Measurements from ENCODE around the gene LRRC32.

The LRRC32 gene

DNA sequence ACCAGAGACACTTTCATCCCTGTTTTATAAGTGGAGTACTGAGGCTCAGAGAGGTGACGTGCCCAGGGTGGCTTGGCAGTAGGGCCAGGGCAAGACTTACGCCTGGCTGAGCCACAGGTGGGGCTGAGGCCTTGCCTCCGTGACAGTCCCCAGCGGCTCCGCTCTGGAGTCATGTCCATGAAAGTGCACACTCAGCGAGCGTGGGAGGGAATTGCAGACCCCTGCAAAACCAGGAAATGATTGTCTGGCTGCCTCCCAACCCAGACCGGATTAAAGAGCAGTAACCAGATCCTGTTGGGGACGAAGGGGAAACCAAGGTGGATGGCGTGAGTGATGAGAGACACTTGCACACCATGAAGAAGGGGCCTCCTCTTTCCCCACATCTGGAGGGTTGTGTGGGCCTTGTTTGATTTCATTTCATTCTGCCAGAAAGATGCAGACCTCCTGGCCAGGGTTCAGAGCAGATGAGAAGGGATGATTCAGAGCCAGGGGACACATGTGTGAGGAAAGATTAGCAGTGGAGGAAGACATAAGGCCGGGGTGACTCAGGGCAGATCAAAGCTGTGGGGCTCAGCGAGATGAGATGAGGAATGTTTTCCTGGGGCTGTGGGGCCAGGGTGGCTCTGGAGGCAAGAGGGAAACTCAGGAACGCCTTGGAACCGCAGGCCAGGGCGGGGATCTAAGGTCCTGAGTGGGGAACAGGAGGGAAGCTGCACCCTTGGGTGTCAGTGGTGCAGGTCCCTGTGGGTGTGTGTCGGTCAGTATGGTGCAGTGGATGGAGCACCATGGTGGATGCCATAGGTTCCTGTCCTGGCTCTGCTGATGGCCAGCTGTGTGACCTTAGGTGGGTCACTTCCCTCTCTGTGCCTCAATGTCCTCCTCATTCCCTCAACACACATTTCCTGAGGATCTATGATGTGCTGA, 29.9 kb upstream of the LRRC32 start:
- intact Hi-C loops (cut with DNase I), result no loop called here
- DNase-seq, result peak in 3 of 10 donors; percentile 55 to 70 (median 60)

DNA sequence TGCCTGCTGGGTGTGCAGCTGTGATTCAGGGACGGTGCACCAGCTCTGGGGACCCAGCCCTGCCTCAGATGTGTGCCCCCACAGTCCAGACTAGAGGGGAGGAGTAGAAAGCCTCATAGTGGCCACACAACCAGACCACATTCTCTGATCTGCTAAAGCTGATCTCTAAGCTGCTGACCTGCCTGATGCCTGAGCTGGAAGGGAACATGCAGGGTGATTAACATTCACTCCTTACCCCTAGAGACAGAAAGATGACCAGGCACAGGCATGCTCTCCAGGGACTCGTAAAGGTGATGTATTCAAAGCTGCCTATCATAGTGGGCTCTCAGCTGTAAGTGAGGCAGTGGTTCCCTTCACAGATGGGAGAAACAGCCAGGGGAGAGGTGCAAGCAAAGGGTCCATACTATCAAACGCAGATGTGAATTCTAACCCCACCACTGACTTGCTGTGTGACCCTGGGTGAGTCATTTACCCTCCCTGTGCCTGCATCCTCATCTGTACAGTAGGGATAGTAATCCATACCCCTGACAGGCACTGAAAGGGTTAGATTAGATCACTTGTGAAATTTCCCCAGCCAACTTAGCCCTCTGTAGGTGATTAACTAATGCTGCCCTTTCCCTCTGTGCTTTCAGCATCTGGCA, 29.0 kb upstream of the LRRC32 start:
- DNase-seq, result no peak
- intact Hi-C loops (cut with DNase I), result no loop called here

DNA sequence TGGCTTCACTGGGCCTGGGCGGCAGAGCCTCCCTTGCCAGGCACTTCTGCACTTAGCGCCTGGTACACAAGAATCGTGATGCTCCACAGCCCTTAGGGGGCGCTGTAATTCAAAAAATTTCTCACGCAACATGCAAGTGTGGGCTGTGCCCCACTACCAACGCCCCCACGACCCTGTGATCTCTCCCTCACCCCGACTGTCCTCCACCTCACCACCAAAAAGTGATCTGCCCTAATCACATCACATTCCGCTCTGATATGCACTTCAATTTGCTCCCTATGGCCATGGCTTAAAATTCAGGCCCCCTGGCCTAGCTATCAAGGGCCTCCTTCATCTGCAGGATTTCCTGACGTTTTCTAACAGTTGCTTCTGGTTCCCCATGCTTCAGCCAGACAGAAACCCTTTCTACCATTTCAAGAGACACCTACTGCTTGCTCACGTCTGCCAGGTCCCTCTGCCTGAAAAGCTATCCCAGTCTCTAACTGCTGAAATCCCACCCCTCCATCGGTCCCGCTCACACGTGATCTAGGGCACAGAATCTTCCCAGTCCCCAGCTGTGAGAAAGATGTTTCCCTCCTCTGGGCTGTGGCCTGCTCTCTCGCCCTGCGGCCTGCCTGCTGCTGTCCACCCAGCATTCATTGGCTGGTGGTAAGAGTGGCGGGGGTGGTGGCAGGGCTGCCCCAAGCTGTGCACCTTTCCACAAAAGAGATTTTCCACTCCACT, 27.9 kb upstream of the LRRC32 start:
- DNase-seq, result peak in 3 of 10 donors; percentile 16 to 62 (median 47)
- intact Hi-C loops (cut with DNase I), result no loop called here

DNA sequence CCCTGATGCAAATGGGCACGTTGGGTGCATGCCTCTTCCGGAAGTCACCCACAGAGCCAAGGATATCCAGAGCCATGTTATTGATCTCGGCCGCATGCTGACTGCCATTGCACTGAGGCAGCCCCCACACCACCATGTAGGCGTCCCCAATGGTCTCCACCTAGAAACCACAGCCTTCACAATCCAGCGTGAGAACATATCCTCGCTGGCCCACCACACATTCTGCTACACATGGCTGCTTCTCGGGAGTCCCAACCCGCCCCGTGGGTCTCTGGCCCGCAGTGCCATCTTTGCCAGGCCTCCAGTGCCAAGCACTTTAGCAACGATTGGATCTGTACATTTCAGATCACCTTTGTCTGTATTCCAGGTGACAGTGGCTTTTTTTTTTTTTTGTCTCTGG, 26.2 kb upstream of the LRRC32 start:
- intact Hi-C loops (cut with DNase I), result no loop called here
- peak in 3 of 10 donors; percentile 55 to 77 (median 59) for DNase-seq

DNA sequence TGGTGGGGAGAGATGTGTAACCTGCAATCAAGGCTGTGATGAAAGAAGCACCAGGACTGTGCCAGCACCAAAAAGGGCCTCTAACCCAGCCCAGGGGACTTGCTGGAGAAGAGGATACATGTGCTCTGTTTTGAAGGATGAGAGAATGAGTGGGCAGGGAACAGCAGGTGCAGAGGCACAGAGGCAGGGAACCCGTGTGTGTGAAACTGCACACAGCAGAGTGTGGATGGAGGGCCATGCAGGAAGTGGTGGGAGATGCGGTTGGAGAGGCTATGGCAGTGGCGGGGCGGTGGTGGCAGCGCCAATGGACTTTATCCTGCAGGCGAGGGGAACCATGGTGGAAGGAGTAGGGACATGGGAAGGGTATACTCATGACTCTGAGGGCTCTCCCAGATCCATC, 25.2 kb upstream of the LRRC32 start:
- DNase-seq, result peak in 6 of 10 donors; percentile 19 to 88 (median 67)
- intact Hi-C loops (cut with DNase I), result no loop called here

DNA sequence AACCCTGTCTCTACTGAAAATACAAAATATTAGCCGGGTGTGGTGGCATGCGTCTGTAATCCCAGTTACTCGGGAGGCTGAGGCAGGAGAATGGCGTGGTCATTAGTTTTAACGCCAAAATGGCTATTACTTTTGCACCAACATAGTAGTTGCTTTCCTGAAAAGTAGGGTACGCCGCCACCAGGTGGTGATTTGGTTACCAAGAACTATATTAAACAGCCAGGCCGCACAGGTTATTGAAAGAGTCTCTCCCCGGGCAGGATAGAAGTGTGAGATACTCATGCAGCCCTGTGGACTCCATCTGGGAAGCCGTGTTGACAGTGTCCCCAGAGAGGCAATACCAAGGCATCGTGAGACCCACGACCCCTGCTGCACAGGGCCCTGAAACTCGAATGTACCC, 24.6 kb upstream of the LRRC32 start:
- intact Hi-C loops (cut with DNase I), result no loop called here
- DNase-seq, result peak in 3 of 10 donors; percentile 4 to 39 (median 24)

DNA sequence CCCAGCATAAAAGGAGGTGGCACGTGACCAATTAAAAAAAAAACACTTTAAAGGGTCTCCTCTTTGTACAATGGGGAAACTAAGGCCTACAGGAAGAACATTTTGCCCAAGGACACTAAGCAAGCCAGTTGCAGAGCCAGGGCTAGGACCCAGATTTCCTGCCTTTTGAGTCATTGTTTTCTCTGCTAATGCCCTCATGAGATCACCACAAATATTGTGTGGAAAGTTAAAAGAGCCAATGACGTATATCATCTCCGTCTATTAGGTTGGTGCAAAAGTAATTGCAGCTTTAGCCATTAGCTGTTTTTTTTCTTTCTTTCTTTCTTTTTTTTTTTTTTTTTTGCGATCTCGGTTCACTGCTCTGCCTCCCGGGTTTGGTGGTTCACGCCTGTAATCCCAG, 24.1 kb upstream of the LRRC32 start:
- intact Hi-C loops (cut with DNase I), result no loop called here

DNA sequence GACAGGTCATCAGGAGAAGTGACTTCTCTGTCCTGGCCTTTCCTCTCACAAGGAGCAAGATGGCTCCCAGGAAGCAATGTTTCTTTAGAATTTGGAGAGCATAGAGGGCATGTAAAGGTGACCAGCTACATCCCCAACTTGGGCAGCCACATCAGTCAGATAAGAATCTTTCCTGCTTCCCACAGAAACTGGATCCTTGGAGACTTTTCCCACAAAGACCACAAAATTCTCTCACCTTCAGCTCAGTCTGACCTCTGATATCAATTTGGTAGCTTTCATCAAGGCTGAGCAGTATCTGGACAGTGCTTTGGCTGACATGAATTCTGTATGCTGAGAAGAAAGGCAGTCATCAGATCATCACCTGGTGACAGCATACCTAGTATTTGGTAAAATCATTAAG, 23.3 kb upstream of the LRRC32 start:
- intact Hi-C loops (cut with DNase I), result no loop called here
- no peak for DNase-seq

More for the DNA sequence above, 24.1 kb upstream of the LRRC32 start:
- DNase-seq, result no peak

DNA sequence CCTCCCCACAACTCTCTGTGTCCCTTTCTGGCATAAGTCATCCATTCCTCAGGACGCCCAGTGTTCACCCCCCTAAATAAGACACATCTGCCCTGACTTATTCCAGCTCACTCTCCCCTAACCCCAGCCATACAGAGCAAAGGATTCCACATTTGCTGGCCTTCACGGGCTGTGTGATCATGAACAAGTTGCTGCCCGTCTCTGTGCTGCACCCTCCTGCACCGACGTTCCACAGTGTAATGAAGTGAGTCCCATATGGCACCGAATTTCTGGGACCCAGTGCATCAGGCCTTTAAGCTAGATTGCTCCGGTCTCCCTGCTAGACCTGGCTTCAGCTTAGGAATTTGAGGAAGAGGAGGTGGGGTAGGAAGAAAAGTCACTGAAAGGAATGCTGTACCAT, 22.4 kb upstream of the LRRC32 start:
- intact Hi-C loops (cut with DNase I), result no loop called here

DNA sequence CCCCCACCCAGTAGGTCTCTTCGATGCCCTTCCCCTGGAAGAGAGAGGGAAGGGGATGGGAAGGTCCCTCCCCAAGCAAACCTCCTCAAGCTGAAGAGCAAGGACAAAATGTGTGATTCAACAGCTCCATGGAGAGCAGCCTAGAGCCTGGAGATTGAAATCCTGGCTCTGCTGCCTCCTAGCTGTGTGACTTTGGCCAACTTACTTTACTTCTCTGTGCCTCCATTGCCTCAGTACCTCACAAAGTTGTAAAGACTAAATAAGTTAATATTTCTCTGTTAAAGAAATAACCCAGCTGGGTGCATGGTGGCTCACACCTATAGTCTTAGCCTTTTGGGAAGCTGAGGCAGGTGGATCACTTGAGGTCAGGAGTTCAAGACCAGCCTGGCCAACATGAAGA, 21.1 kb upstream of the LRRC32 start:
- DNase-seq, result no peak
- intact Hi-C loops (cut with DNase I), result no loop called here

More for the DNA sequence above, 22.4 kb upstream of the LRRC32 start:
- peak in 2 of 10 donors; percentile 13 to 49 for DNase-seq

DNA sequence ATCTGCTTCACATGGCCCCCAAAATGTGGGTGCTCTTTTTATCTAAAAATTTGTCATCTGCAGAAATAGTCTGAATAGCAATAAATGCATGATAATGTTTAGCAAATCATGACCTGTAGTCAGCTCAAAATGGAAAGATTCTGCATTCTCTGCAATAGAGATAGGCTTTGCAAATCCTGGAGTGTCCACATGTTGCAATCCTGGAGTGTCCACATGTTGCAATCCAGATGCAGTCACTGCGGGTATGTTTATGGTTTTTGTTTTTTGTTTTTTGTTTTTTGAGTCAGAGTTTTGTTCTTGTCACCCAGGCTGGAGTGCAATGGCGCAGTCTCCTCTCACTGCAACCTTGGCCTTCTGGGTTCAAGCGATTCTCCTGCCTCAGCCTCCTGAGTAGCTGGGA, 20.2 kb upstream of the LRRC32 start:
- intact Hi-C loops (cut with DNase I), result no loop called here
- no peak for DNase-seq

DNA sequence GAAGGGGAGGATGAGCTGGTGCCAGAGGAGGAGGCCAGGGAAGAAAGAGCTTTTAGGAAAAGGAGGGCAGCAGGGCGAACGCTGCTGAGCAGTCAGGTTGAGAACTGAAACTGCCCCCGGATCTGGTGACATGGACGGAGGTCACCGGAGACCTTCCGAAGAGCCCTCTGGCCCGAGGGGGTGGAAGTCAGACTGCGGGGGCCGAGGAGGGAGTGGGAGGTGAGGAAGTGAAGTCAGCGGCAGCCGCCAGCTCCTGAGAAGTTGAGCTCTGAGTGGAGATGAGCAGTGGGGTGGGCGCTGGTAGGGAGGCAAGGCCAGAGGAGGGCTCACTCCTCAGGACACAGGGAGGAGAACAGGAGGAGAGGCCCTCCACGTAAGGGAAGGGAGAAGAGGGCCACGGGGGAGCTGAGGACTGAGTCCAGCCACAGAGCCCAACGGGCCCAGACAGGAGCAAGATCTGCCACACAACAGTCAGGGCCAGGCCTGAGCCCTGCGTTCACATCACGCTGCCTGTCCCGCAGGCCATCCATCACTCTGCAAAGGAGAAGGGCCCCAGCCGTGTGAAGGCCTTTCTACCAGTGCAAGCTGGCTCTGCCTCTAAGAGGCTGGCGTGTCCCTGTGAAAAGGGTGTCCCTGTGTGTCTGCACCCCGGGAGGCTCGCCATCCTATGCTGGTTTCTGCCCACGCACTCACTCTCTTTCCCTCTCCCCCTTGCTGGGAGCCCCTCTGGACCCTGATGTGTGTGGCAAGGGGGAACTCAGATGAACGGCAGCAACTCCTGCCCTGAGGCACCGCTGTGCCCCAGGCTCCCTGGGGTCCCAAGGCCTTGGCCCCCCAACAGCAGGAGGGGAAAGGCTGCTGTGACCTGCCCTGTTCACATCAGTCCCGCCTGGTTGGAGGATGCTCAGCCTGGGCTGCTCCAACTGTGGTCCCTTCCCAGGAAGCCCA, 19.0 kb upstream of the LRRC32 start:
- peak in 2 of 10 donors; percentile 67 to 74 for DNase-seq
- intact Hi-C loops (cut with DNase I), result no loop called here

DNA sequence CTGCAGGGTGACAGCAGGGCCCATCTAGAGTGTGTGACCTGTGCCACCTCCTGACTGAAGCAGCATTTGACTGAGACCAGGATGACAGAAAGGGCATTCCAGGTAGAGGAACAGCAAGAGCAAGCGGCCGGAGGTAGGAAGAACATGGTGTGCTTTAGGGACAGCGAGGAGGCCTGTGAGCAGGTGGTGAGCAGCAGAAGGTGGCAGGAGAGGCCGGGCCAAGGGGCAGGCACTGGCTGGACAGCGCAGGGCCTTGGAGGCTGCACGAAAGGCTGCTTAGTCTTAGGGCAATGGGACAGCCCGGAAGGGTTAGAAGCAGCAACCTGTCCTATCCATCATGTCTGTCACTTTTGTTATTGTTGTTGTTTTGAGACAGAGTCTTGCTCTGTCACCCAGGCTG, 17.6 kb upstream of the LRRC32 start:
- intact Hi-C loops (cut with DNase I), result no loop called here

DNA sequence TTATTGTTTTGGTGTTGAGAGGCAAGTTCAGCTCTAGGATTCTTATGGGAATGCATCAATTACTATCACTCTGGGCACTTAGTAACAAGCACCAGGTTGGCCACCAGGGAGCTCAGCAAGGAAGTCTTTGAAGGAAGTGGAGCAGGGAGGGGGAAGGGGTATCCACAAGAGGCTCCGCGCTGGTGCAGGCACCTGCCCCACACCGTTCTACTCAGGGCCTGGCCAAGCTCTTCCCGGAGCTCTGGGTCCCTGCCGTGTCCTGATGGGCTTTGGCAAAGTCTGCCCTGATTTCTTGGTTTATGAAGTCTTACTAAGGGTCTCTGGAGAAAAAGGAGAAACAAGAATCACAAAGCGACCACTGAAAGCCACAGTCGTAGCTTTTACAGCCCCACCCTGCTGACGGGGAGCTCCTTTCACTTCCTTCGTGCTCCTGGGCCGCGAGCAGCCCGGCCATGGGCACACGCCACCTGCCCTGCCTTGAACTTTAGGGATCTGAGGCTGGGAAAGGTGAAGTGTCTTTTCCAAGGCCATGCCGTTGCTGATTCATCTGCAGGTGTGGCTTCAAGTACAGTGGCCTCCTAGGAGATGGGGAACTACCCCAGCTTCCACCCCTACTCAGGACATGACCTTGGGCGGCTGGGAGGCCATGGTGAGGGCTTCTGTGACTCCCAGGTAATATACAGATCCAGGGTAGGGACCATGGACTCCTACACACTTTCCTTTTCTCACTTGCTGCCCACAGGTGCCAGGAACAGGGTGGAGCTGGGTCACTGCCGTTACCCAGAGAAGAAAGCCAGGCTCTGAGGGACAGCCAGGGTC, 15.9 kb upstream of the LRRC32 start:
- intact Hi-C loops (cut with DNase I), result no loop called here
- no peak for DNase-seq

More for the DNA sequence above, 17.6 kb upstream of the LRRC32 start:
- no peak for DNase-seq

DNA sequence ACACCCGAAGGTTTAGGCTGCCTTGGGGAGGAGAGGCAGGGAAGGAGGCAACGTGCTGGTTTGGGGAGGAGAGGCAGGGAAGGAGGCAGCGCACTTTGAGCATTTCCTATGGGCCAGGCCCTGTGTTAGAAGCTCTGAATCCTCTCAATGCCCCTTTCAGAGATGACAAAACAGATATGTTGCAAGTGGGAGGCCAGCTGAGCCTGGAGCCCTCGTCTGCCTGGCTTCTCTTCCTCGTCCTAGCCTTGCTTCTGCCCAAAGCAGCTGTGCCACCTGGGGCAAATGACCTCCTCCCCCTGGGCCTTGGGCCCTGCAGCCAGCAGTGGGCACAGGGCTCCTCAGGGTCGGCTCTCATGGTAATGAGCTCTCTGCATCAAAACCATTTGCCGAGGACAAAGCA, 15.3 kb upstream of the LRRC32 start:
- intact Hi-C loops (cut with DNase I), result no loop called here

DNA sequence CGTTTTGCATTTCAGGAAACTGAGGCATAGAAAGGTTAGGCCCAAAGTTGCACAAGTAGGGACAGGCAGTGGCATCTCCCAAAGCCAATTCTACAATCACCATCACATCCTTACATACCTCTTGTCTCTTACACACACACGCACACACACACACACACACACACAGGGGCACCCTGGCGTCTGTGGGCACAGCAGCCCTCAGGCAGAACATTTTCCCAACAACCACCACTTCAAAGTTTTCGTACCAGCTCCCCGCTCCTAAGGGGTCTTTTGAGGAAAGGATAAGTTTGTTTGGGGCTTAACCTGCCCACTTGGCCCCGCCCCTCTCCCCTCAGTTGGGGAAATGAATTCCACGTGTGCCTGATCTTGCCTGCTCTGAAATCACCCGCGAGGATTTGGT, 14.7 kb upstream of the LRRC32 start:
- intact Hi-C loops (cut with DNase I), result no loop called here
- DNase-seq, result no peak

More for the DNA sequence above, 15.3 kb upstream of the LRRC32 start:
- DNase-seq, result no peak

DNA sequence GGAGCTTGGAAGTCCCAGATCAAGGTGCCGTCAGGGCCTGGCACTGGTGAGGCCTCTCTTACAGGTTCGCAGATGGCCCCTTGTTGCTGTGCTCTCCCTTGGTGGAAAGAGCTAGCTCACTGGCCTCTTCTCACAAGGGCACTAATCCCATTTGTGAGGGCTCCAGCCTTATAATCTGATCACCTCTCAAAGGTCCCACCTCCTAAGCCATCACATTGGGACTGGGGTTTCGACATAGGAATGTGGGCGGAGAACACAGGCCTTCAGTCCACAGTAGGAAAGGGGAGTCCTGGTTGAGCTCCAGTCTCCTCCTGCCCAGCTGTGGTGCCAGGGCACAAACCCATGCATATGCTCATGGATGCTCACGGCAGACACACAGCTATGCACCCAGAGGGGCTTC, 14.0 kb upstream of the LRRC32 start:
- DNase-seq, result no peak
- intact Hi-C loops (cut with DNase I), result no loop called here

DNA sequence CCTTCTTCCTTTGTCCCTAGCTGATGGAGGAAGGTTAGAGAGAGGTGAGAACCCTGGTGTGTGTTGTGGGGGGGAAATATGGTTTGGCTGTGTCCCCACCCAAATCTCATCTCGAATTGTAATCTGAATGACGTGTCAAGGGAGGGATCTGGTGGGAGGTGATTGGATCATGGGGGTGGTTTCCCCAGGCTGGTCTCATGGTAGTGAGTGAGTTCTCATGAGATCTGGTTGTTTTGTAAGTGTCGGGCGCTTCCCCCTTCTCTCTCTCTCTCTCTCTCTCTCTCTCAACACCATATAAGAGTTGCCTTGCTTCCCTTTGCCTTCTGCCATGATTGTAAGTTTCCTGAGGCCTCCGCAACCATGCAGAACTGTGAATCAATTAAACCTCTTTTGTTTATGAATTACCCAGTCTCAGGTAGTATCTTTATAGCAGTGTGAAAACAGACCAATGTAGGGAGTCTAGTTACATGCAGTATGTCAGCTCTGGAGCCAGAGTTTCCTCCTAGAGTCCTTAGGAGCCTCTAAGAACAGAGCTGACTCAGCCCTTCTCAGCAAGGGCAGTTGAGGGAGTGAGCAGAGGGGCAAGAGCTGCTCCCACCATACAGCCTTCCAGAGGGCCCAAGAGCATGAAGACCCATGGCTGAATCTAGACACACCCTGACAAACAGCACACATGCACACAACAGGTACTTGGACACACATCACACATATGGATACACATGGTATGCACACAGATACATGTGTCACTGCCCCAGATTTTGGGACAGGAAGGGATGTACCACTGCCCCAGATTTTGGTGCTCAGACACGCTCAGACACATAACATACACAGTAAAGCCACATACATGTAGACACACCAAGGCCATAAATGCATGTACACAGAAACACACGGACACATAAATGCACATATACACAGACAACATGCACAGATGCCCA, 12.9 kb upstream of the LRRC32 start:
- no peak for DNase-seq
- intact Hi-C loops (cut with DNase I), result no loop called here
